K562 treated with DMSO at 1 percent for 48 hours (cell line): ENCODE measurements around the gene CFAP210. TPM values are rescaled to one million over a fixed set of nuclear protein-coding genes. Genes with fewer than 3 reads are reported as not detected.

Experiments used
- total RNA-seq: library from RNA; unstranded; fragments of 300-600 nt; gene quantifications from 2 replicates; pipeline ENCODE4 v1.2.3, GENCODE V29; 2022; ENCODE audit warnings: low replicate concordance; ENCODE audit errors: extremely low read depth

The CFAP210 gene
- total RNA-seq, result not detected in 2 replicates

GRCh38 chr2:169694113-169694893, at the start of gene CFAP210, which contains the start of gene PHOSPHO2:
Gene CFAP210 (minus strand): TSS chr2:169694405. CDS start chr2:169694327, 78 bp downstream.
Gene PHOSPHO2 (plus strand): TSS chr2:169694469. CDS start chr2:169700972, 6,503 bp downstream.

Other genes with a start within 250 kb of the CFAP210 start
- gene BBS5, start 214.9 kb downstream of the CFAP210 start, total RNA-seq, result not detected in 2 replicates
- gene KLHL41, start 184.7 kb downstream of the CFAP210 start, total RNA-seq, result not detected in 2 replicates
- not detected in 2 replicates for gene FASTKD1, start 120.5 kb downstream of the CFAP210 start, total RNA-seq
- gene PPIG, start 110.1 kb downstream of the CFAP210 start, total RNA-seq, result 154 TPM in 1 of 2 replicates, not detected in the other
- gene PHOSPHO2, start 64 bp upstream of the CFAP210 start, total RNA-seq, result not detected in 2 replicates
- not detected in 2 replicates for gene KLHL23, start 39.4 kb upstream of the CFAP210 start, total RNA-seq
- gene SSB, start 104.5 kb upstream of the CFAP210 start, total RNA-seq, result 244 TPM in 1 of 2 replicates, not detected in the other
- not detected in 2 replicates for gene METTL5, start 130.5 kb upstream of the CFAP210 start, total RNA-seq
- not detected in 2 replicates for gene UBR3, start 133.0 kb upstream of the CFAP210 start, total RNA-seq